DOHH2 (cell line): ENCODE measurements around the gene RPRD1B.

Source experiments
- H3F3A ChIP-seq: fragments of 200-600 bp; sonication (generic), shearing (Covaris generic); 2 replicates; pipeline ENCODE4 v1.6.0; 2016; ENCODE audit warnings: antibody characterized with exemption, mild to moderate bottlenecking; ENCODE audit not compliant: control insufficient read depth, insufficient read depth
- H3K27ac ChIP-seq: fragments of 200-600 bp; sonication (generic); 2 replicates; pipeline ENCODE4 v1.5.1; 2014; ENCODE audit warnings: low read depth, mild to moderate bottlenecking, low read length, moderate library complexity
- H3K27me3 ChIP-seq: fragments of 200-600 bp; sonication (generic); 2 replicates; pipeline ENCODE4 v1.6.1; 2014; ENCODE audit warnings: mild to moderate bottlenecking, low read length, mixed read lengths; ENCODE audit not compliant: control insufficient read depth
- H3K36me3 ChIP-seq: fragments of 200-600 bp; sonication (generic); 2 replicates; pipeline ENCODE4 v1.6.1; 2014; ENCODE audit warnings: mild to moderate bottlenecking, low read length, moderate library complexity, mixed read lengths; ENCODE audit not compliant: control insufficient read depth
- H3K4me1 ChIP-seq: fragments of 200-600 bp; sonication (generic); 2 replicates; pipeline ENCODE4 v1.6.1; 2014; ENCODE audit warnings: mild to moderate bottlenecking, low read length, mixed read lengths; ENCODE audit not compliant: control insufficient read depth
- H3K4me2 ChIP-seq: fragments of 200-600 bp; sonication (generic); 2 replicates; pipeline ENCODE4 v1.6.0; 2014; ENCODE audit warnings: mild to moderate bottlenecking, low read length, moderate library complexity
- H3K4me3 ChIP-seq: fragments of 200-600 bp; sonication (generic); 2 replicates; pipeline ENCODE4 v1.5.1; 2014; ENCODE audit warnings: mild to moderate bottlenecking, low read length, mixed read lengths
- H3K79me2 ChIP-seq: fragments of 200-600 bp; sonication (generic); 2 replicates; pipeline ENCODE4 v1.6.1; 2014; ENCODE audit warnings: mild to moderate bottlenecking, low read length, mixed read lengths; ENCODE audit not compliant: control insufficient read depth
- H3K9me2 ChIP-seq: fragments of 200-600 bp; sonication (generic); replicated peaks from 2 replicates; pipeline ENCODE4 v1.6.1; 2014; ENCODE audit warnings: mild to moderate bottlenecking, low read length, mixed read lengths; ENCODE audit not compliant: control insufficient read depth
- H3K9me3 ChIP-seq: fragments of 200-600 bp; sonication (generic); 2 replicates; pipeline ENCODE4 v1.6.1; 2014; ENCODE audit warnings: antibody characterized with exemption, low read length, mixed read lengths; ENCODE audit not compliant: control insufficient read depth, insufficient read depth
- H4K20me1 ChIP-seq: fragments of 200-600 bp; sonication (generic); 2 replicates; pipeline ENCODE4 v1.6.0; 2014; ENCODE audit warnings: low read depth, mild to moderate bottlenecking, antibody characterized with exemption, low read length, moderate library complexity; ENCODE audit not compliant: control insufficient read depth, insufficient read depth
- CTCF ChIP-seq: fragments of 200-600 bp; sonication (generic); IDR thresholded peaks from one replicate; pipeline ENCODE4 v1.5.1; 2014; ENCODE audit warnings: antibody characterized with exemption, mild to moderate bottlenecking, low read depth, low read length; ENCODE audit not compliant: poor library complexity, severe bottlenecking
- EZH2phosphoT487 ChIP-seq: fragments of 200-600 bp; sonication (generic); IDR thresholded peaks from 2 replicates; pipeline ENCODE4 v1.6.1; 2017; ENCODE audit warnings: borderline replicate concordance, mild to moderate bottlenecking, antibody characterized with exemption, low read length, moderate library complexity, mixed read lengths

Gene RPRD1B

GRCh38 chr20:38137441-38138037, 104.0 kb downstream of the RPRD1B start:
- H3K9me2 ChIP-seq = no peaks in the 10 kb centered on the region
- H3K79me2 ChIP-seq = no peaks in the 10 kb centered on the region
- no peaks in the 10 kb centered on the region for H3K4me1 ChIP-seq
- TF ChIP-seq EZH2phosphoT487 (no peak), CTCF (no peak)
- H3F3A ChIP-seq = no peaks in the 10 kb centered on the region
- no peak overlapping the region for H3K27ac ChIP-seq
- H4K20me1 ChIP-seq = no peaks in the 10 kb centered on the region
- H3K27me3 ChIP-seq = no peaks in the 10 kb centered on the region
- H3K9me3 ChIP-seq = no peaks in the 10 kb centered on the region
- H3K4me3 ChIP-seq = no peak overlapping the region
- H3K36me3 ChIP-seq = no peaks in the 10 kb centered on the region
- no peak overlapping the region for H3K4me2 ChIP-seq

- no peaks in the 10 kb centered on the region for H3K79me2 ChIP-seq
- no peaks in the 10 kb centered on the region for H3K9me2 ChIP-seq
- no peaks in the 10 kb centered on the region for H3K4me1 ChIP-seq
- no peaks in the 10 kb centered on the region for H3K27me3 ChIP-seq
- no peak overlapping the region for H3K4me3 ChIP-seq
- TF ChIP-seq EZH2phosphoT487 = no peak
- no peak for TF ChIP-seq CTCF
- H3F3A ChIP-seq = no peaks in the 10 kb centered on the region
- H3K36me3 ChIP-seq = no peaks in the 10 kb centered on the region
- no peak overlapping the region for H3K27ac ChIP-seq
- no peak overlapping the region for H3K4me2 ChIP-seq
- H4K20me1 ChIP-seq = no peaks in the 10 kb centered on the region
- no peaks in the 10 kb centered on the region for H3K9me3 ChIP-seq
Observed at GRCh38 chr20:38138086-38138778, 104.7 kb downstream of the RPRD1B start.

- no peak overlapping the region for H3K4me2 ChIP-seq
- no peaks in the 10 kb centered on the region for H3K79me2 ChIP-seq
- H3K4me3 ChIP-seq = no peak overlapping the region
- H3K9me3 ChIP-seq = no peaks in the 10 kb centered on the region
- TF ChIP-seq EZH2phosphoT487 = no peak
- no peak for TF ChIP-seq CTCF
- H3F3A ChIP-seq = no peaks in the 10 kb centered on the region
- H3K36me3 ChIP-seq = no peaks in the 10 kb centered on the region
- no peak overlapping the region for H3K27ac ChIP-seq
- no peaks in the 10 kb centered on the region for H3K4me1 ChIP-seq
- no peaks in the 10 kb centered on the region for H3K9me2 ChIP-seq
- H4K20me1 ChIP-seq = no peaks in the 10 kb centered on the region
- no peaks in the 10 kb centered on the region for H3K27me3 ChIP-seq
Observed at GRCh38 chr20:38139156-38139912, 105.8 kb downstream of the RPRD1B start.
